Measurements from ENCODE around the gene SLC35E1. TPM values are rescaled to one million over a fixed set of nuclear protein-coding genes. Genes with fewer than 3 reads are reported as not detected.

The SLC35E1 gene
- total RNA-seq, 4 donors from 2014 or later = 31.0 to 56.1 (median 42.8) TPM

DNA sequence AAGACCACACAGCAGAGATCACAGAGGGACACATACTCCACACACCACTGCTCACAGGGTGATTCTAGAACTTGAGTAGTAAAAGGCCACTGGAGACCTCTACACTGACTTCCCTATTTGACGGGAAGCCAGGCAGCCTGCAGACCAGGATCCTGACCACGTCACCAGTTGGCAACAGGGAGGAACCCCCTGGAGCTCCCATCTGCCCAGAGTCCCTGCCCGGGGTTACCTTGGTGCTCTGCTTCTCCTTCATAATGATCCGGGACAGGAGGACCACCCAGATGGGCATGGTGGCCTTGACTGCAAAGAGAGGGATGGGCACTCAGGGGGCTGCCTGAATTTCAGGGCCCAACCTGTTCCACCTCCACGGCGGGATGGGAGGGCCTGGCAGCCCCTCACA lies 932 bp downstream of the SLC35E1 start:
- no peak for TF ChIP-seq EP300 (IDR thresholded peaks at IDR 0.05; ENCODE audit: low read depth)
- TF ChIP-seq, protein P1, sequence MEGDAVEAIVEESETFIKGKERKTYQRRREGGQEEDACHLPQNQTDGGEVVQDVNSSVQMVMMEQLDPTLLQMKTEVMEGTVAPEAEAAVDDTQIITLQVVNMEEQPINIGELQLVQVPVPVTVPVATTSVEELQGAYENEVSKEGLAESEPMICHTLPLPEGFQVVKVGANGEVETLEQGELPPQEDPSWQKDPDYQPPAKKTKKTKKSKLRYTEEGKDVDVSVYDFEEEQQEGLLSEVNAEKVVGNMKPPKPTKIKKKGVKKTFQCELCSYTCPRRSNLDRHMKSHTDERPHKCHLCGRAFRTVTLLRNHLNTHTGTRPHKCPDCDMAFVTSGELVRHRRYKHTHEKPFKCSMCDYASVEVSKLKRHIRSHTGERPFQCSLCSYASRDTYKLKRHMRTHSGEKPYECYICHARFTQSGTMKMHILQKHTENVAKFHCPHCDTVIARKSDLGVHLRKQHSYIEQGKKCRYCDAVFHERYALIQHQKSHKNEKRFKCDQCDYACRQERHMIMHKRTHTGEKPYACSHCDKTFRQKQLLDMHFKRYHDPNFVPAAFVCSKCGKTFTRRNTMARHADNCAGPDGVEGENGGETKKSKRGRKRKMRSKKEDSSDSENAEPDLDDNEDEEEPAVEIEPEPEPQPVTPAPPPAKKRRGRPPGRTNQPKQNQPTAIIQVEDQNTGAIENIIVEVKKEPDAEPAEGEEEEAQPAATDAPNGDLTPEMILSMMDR (IDR thresholded peaks at IDR 0.05) = no peak
- no peak for TF ChIP-seq POLR2AphosphoS5 (IDR thresholded peaks at IDR 0.05)
- TF ChIP-seq POLR2A (IDR thresholded peaks at IDR 0.05) = no peak
- Histone ChIP-seq H3K4me3 (peak overlapping the region; percentile 77 to 93 (median 89)), H3K27ac (peak overlapping the region; percentile 88 to 92 (median 90)), H3K27me3 (no peaks in the 10 kb centered on the region), H3K4me1 (peaks cover 16 to 34% (median 27%) of the 10 kb centered on the region in 4 donors), H3K36me3 (peaks cover 0 to 17% (median 3%) of the 10 kb centered on the region in 4 donors), H3K9me3 (no peaks in the 10 kb centered on the region)
- DNase-seq = no peak
- in situ Hi-C loops (cut with MboI; ENCODE audit: low pct_ligation_motif_present in 1 of 4, low pct_unique_long_range_greater_than_20kb in 1 of 4, low sequenced_read_pairs in 3 of 4) (no loop called here), intact Hi-C loops (cut with DNase I; ENCODE audit: low total_unique reads) (loop anchor here (10.0 kb wide), 1 partner anchor 54 kb away; the partner anchor contains the start of gene MED26)
- WGBS, 2 donors (ENCODE audit: low coverage in 1 of 2) = 0 to 7% methylated on average over 1 to 5 of the region's 6 CpGs

DNA sequence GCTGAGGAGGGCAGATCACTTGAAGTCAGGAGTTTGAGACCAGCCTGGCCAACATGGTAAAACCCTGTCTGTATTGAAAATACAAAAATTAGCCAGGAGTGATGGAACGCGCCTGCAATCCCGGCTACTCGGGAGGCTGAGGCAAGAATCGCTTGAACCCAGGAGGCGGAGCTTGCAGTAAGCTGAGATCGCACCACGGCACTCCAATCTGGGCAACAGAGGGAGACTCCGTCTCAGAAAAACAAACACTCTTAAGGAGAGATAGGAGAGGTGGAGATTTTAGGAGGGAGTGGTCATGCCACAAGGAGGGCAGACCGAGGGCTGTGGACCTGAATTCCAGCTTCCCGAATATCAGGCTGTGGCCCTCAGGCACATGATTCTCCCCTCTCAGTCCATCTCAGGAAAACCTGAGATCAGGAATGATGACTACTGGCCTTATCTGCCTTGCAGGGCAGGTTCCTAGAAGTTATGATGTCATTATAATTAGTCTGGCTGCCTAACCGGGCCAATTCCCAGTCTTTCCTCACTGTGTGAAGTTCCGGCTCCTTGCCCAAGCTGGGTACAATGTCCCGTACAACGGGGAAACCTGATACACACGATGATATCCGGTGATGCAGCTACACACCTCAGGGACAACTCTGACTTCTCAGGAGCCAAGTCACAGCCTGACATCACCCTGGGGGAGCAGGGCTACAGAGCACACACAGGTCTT lies 2.5 kb downstream of the SLC35E1 start:
- no peaks in the 10 kb centered on the region for H3K9me3 ChIP-seq
- TF ChIP-seq, protein P1 (IDR thresholded peaks at IDR 0.05) = no peak
- TF ChIP-seq POLR2A (IDR thresholded peaks at IDR 0.05) (no peak), EP300 (IDR thresholded peaks at IDR 0.05; ENCODE audit: low read depth) (no peak), POLR2AphosphoS5 (IDR thresholded peaks at IDR 0.05) (no peak)
- no peaks in the 10 kb centered on the region for H3K27me3 ChIP-seq
- peaks cover 0 to 17% (median 5%) of the 10 kb centered on the region in 4 donors for H3K36me3 ChIP-seq
- peaks cover 16 to 31% (median 27%) of the 10 kb centered on the region in 4 donors for H3K4me1 ChIP-seq
- no peak overlapping the region for H3K27ac ChIP-seq
- intact Hi-C loops (cut with DNase I; ENCODE audit: low total_unique reads) = loop anchor here (10.0 kb wide), 1 partner anchor 55 kb away; the partner anchor contains the start of gene MED26
- WGBS, 2 donors (ENCODE audit: low coverage in 1 of 2) = 88 to 90% methylated on average over 12 to 17 of the region's 17 CpGs
- in situ Hi-C loops (cut with MboI; ENCODE audit: low pct_ligation_motif_present in 1 of 4, low pct_unique_long_range_greater_than_20kb in 1 of 4, low sequenced_read_pairs in 3 of 4) = no loop called here
- no peak overlapping the region for H3K4me3 ChIP-seq
- no peak for DNase-seq

DNA sequence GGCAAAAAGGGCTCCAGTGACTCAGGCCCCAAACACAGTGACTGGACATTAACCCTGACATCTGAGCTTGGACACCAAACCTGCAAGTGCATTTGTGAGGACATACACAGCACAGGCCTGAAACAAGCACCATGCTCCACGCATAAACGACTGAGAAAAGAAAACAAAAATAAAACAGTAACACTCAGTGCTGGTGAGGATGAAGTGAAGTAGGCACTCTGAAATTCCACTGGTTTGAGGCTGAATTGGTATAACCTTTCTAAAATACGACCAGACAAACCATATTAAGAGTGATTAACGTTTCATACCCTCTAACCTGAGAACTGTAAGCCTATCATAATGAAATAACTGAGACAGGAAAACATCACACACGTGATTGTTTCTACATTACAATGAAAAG lies 5.5 kb downstream of the SLC35E1 start:
- Histone ChIP-seq H3K27ac (peak overlapping the region in 3 of 4 donors; percentile 28 to 65 (median 34)), H3K4me3 (no peak overlapping the region), H3K27me3 (no peaks in the 10 kb centered on the region), H3K4me1 (peaks cover 5 to 11% (median 9%) of the 10 kb centered on the region in 4 donors), H3K9me3 (no peaks in the 10 kb centered on the region), H3K36me3 (peaks cover 0 to 43% (median 12%) of the 10 kb centered on the region in 4 donors)
- no peak for TF ChIP-seq POLR2AphosphoS5 (IDR thresholded peaks at IDR 0.05)
- no peak for TF ChIP-seq EP300 (IDR thresholded peaks at IDR 0.05; ENCODE audit: low read depth)
- no peak for TF ChIP-seq POLR2A (IDR thresholded peaks at IDR 0.05)
- TF ChIP-seq, protein P1 (IDR thresholded peaks at IDR 0.05) = no peak
- intact Hi-C loops (cut with DNase I; ENCODE audit: low total_unique reads) (no loop called here), in situ Hi-C loops (cut with MboI; ENCODE audit: low pct_ligation_motif_present in 1 of 4, low pct_unique_long_range_greater_than_20kb in 1 of 4, low sequenced_read_pairs in 3 of 4) (no loop called here)
- 92 to 98% methylated on average over 5 of the region's 5 CpGs for WGBS, 2 donors (ENCODE audit: low coverage in 1 of 2)
- DNase-seq = no peak

DNA sequence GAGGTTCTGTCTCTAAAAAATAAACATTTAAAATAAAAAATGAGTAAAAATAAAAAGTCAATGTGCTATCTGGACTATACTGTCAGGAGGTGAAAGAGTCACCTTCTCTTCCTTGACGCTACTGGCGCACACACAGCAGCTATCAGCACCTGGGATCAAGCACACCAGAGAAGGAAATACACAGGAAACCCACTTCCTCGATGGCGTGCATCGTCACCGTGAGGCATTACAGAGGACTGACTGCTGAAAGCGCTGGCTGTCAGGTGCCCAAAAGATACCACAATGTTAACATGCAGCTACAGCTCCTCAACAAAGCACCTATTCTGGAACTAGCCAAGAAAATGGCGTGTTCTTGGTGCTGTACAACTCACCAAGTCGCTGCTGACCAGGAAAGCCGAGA lies 6.1 kb downstream of the SLC35E1 start:
- Histone ChIP-seq H3K27ac (peak overlapping the region in 3 of 4 donors; percentile 28 to 65 (median 41)), H3K36me3 (peaks cover 0 to 44% (median 14%) of the 10 kb centered on the region in 4 donors), H3K4me1 (peaks cover 2 to 6% (median 4%) of the 10 kb centered on the region in 4 donors), H3K4me3 (no peak overlapping the region), H3K9me3 (no peaks in the 10 kb centered on the region), H3K27me3 (no peaks in the 10 kb centered on the region)
- intact Hi-C loops (cut with DNase I; ENCODE audit: low total_unique reads) (no loop called here), in situ Hi-C loops (cut with MboI; ENCODE audit: low pct_ligation_motif_present in 1 of 4, low pct_unique_long_range_greater_than_20kb in 1 of 4, low sequenced_read_pairs in 3 of 4) (no loop called here)
- TF ChIP-seq POLR2A (IDR thresholded peaks at IDR 0.05) (no peak), POLR2AphosphoS5 (IDR thresholded peaks at IDR 0.05) (no peak), EP300 (IDR thresholded peaks at IDR 0.05; ENCODE audit: low read depth) (no peak)
- TF ChIP-seq, protein P1 (IDR thresholded peaks at IDR 0.05) = no peak
- WGBS, 2 donors (ENCODE audit: low coverage in 1 of 2) = 70 to 75% methylated on average over 2 to 10 of the region's 10 CpGs
- DNase-seq = peak; percentile 51

Data from transverse colon (tissue), 4 donors.